ENCODE results near the gene PPID. TPM values are rescaled to one million over a fixed set of nuclear protein-coding genes. Genes with fewer than 3 reads are reported as not detected.

Gene PPID
- total and polyA plus RNA-seq, 4 experiments from 2014 or later = 30.2 to 54.8 (median 40.7) TPM

Other genes starting within 250 kb of the PPID start
- gene RXFP1, start 201.5 kb downstream of the PPID start, total RNA-seq = not detected
- not detected for gene RXFP1, start 201.5 kb downstream of the PPID start, polyA plus RNA-seq
- 1 to 10 TPM; 4.0 to 4.4 TPM for gene C4orf46, start 51.5 kb downstream of the PPID start, total RNA-seq
- gene C4orf46, start 51.5 kb downstream of the PPID start, polyA plus RNA-seq = 1 to 10 TPM; 5.2 to 6.5 TPM
- 10 to 100 TPM; 16.0 to 16.6 TPM for gene ETFDH, start 51.1 kb downstream of the PPID start, total RNA-seq
- 1 to 10 TPM; 5.8 to 9.4 TPM for gene ETFDH, start 51.1 kb downstream of the PPID start, polyA plus RNA-seq
- 1 to 10 TPM; 8.1 to 9.4 TPM for gene FNIP2, start 45.6 kb upstream of the PPID start, total RNA-seq
- gene FNIP2, start 45.6 kb upstream of the PPID start, polyA plus RNA-seq = 1 to 10 TPM; 2.4 to 4.7 TPM

All from CD4-positive, alpha-beta memory T cell (primary cell).